ENCODE measurements around the gene MUSTN1.

DNA sequence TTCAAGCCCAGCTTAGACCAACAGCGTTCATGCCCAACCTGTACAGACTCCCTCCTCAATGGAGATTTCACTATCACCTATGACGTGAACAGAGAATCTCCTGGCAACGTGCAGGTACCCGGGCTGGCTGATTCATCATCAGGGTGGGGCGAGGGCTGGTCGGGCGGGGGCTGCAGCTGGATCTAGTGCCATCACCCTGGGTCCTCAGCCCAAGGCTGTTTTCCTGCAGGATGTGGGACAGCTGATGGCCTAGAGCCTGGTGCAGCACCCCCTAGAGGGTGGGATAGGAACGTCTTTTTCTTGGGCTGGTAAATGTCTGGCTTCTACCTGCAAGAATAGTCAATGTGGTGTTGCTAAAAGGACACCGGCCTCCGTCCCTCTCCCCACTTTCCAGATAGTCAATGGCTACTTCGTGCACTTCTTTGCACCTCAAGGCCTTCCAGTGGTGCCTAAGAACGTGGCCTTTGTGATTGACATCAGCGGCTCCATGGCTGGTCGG, 35.8 kb downstream of the MUSTN1 start:
- TF ChIP-seq, protein P1, sequence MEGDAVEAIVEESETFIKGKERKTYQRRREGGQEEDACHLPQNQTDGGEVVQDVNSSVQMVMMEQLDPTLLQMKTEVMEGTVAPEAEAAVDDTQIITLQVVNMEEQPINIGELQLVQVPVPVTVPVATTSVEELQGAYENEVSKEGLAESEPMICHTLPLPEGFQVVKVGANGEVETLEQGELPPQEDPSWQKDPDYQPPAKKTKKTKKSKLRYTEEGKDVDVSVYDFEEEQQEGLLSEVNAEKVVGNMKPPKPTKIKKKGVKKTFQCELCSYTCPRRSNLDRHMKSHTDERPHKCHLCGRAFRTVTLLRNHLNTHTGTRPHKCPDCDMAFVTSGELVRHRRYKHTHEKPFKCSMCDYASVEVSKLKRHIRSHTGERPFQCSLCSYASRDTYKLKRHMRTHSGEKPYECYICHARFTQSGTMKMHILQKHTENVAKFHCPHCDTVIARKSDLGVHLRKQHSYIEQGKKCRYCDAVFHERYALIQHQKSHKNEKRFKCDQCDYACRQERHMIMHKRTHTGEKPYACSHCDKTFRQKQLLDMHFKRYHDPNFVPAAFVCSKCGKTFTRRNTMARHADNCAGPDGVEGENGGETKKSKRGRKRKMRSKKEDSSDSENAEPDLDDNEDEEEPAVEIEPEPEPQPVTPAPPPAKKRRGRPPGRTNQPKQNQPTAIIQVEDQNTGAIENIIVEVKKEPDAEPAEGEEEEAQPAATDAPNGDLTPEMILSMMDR (conservative IDR thresholded peaks at IDR 0.05), result no peak; the same call in 1 of the 2 replicates
- no peak for TF ChIP-seq ZFX (IDR thresholded peaks at IDR 0.05)
